Right atrium auricular region (tissue), 2 donors: ENCODE measurements around the gene CDCP2. TPM values are rescaled to one million over a fixed set of nuclear protein-coding genes. Genes with fewer than 3 reads are reported as not detected.
"Not testable (repeated sequence)": the region's sequence is repeated elsewhere in the genome, so short reads cannot be mapped to it uniquely, and the experiment has no call there.

ENCODE experiments used
- DNase-seq: peaks from one replicate; pipeline ENCODE4 v3.0.0-alpha.2; 2019; ENCODE audit warnings: low spot score
- H3K27ac ChIP-seq, 2 donors: fragments of 200-600 bp; sonication (generic); 1 replicate in 1 of 2; 2 replicates in 1 of 2; pipeline ENCODE4 v1.5.1; 2016 to 2019
- H3K27me3 ChIP-seq, 2 donors: fragments of 200-600 bp; sonication (generic); one replicate each; pipeline versions ENCODE4 v1.5.1 to v1.6.0; 2017 to 2019
- H3K36me3 ChIP-seq: fragments of 200-600 bp; sonication (generic); one replicate; pipeline ENCODE4 v1.5.1; 2016
- H3K4me1 ChIP-seq, 2 donors: fragments of 200-600 bp; sonication (generic); one replicate each; pipeline versions ENCODE4 v1.5.1 to v1.6.0; 2017 to 2019
- H3K4me3 ChIP-seq, 2 donors: fragments of 200-600 bp; sonication (generic); 1 replicate in 1 of 2; 2 replicates in 1 of 2; pipeline ENCODE4 v1.5.1; 2017 to 2019; ENCODE audit warnings: mild to moderate bottlenecking in 1 of 2, moderate library complexity in 1 of 2
- H3K9me3 ChIP-seq, 2 donors: fragments of 200-600 bp; sonication (generic); one replicate each; pipeline ENCODE4 v1.5.1; 2019
- total RNA-seq, 2 donors: library from RNA; depleted of rRNA; stranded (reverse); fragments of >200 nt; gene quantifications; one replicate each; pipeline ENCODE4 v1.1.0, GENCODE V29; 2016
- TF ChIP-seq, protein P1 (sequence below), 2 donors: fragments of 200-600 bp; sonication (generic); IDR thresholded peaks; one replicate each; pipeline ENCODE4 v1.5.1; 2019; ENCODE audit warnings: antibody characterized with exemption in 2 of 2

The CDCP2 gene
- total RNA-seq, 2 donors from 2014 or later, result not detected

DNA sequence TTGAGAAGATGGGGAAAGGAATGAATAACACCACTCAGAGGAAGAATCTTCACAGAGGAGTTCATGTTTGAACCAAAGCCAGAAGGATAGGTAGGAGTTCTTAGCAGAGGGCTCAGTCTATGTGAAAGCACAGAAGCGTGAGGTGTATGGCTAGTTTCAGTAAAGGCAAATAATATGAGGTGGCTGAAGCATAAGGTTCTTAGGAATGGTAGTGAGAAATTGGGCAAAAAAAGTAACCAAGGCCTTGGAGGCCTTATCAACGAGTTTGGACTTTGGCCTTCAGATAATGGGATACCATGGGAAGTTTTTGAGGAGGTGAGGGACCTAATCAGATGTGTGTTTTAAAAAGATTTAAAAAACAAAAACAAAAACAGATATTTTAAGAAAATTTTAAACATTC is 52.3 kb downstream of the CDCP2 start:
- DNase-seq, result no peak
- no peaks in the 10 kb centered on the region for H3K4me1 ChIP-seq
- H3K9me3 ChIP-seq, result no peaks in the 10 kb centered on the region
- H3K27me3 ChIP-seq, result no peaks in the 10 kb centered on the region
- peaks cover 6% of the 10 kb centered on the region for H3K36me3 ChIP-seq
- TF ChIP-seq, protein P1, sequence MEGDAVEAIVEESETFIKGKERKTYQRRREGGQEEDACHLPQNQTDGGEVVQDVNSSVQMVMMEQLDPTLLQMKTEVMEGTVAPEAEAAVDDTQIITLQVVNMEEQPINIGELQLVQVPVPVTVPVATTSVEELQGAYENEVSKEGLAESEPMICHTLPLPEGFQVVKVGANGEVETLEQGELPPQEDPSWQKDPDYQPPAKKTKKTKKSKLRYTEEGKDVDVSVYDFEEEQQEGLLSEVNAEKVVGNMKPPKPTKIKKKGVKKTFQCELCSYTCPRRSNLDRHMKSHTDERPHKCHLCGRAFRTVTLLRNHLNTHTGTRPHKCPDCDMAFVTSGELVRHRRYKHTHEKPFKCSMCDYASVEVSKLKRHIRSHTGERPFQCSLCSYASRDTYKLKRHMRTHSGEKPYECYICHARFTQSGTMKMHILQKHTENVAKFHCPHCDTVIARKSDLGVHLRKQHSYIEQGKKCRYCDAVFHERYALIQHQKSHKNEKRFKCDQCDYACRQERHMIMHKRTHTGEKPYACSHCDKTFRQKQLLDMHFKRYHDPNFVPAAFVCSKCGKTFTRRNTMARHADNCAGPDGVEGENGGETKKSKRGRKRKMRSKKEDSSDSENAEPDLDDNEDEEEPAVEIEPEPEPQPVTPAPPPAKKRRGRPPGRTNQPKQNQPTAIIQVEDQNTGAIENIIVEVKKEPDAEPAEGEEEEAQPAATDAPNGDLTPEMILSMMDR (IDR thresholded peaks at IDR 0.05), result no peak
- no peak overlapping the region for H3K27ac ChIP-seq
- no peak overlapping the region for H3K4me3 ChIP-seq

DNA sequence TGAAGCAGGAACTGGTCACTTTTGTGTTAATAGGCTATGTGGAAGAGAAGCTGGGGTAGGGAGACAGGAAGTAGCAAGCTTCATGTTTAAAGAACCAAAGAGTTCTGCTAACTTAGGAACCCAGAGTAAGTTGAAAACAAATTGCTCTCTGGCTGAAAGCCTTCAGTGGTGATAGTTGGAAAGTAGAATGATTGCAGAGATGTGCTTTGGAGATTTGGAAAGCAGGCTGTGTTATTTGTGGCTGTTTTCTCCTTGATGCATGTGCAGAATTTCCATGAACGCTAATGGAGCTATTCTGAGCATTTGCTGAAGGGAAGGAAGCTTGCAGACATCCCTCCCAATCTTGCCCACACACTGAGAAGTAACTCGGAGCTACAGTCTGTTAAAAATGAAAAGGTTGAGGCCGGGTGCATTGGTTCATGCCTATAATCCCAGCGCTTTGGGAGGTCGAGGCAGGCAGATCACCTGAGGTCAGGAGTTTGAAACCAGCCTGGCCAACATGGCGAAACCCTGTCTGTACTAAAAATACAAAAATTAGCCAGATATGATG is 53.7 kb downstream of the CDCP2 start:
- no peak overlapping the region for H3K27ac ChIP-seq
- H3K27me3 ChIP-seq, result no peaks in the 10 kb centered on the region
- H3K9me3 ChIP-seq, result no peaks in the 10 kb centered on the region

DNA sequence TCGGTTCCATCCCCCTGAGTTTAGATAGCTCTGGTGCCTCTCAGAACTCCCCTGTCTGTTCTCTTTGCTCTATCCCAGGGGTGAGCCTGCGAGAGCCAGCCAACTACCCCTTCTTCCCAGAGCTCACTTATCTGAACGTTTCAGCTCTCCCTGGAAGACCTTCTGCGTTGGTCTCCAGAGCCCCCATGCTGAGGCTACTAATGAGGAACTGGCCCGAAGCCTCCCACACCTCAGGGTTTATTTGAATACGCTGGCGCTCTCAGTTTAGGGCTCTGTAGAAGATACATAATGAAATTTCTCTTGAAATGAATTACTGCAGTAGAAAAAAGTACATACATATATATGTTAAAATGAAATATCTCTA is 55.9 kb downstream of the CDCP2 start:
- peaks cover 6% of the 10 kb centered on the region for H3K36me3 ChIP-seq
- no peaks in the 10 kb centered on the region for H3K4me1 ChIP-seq
- no peaks in the 10 kb centered on the region for H3K27me3 ChIP-seq
- no peak overlapping the region for H3K4me3 ChIP-seq
- no peak overlapping the region for H3K27ac ChIP-seq
- H3K9me3 ChIP-seq, result no peaks in the 10 kb centered on the region
- TF ChIP-seq, protein P1 (IDR thresholded peaks at IDR 0.05), result no peak
- DNase-seq, result peak; percentile 18

More for the DNA sequence above, 53.7 kb downstream of the CDCP2 start:
- Histone ChIP-seq H3K4me1 (no peaks in the 10 kb centered on the region), H3K36me3 (peaks cover 6% of the 10 kb centered on the region), H3K4me3 (no peak overlapping the region)
- DNase-seq, result peak; percentile 0
- TF ChIP-seq, protein P1 (IDR thresholded peaks at IDR 0.05), result no peak

DNA sequence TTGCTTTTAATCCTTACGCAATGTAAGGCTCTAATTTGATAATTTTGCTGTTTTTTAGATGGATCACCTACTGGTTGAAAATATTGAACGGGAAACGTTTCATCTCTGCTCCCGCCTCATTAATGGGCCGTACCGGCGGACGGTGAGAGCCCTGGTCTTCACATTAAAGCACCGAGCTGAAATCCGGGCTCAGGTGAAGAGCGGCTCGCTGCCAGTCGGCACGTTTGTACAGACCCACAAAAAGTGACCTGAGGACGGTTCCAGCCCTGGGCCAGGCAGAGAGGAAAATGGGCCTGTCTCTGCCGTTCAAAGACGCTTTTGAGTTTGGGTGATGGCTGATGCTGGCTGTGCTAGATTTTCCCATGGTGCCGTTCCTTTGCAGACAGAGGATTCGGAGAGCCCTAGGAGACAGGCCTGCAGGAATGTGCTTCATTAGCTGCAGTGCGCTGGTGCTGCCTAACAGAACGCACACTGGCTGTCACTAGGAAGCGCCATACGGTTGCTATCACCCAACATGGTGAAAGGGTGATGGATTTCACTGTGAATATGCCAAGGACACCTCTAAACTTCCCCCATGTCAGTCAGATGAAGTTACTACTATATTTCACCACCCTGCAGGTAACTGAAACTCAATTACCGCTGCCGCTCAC is 56.4 kb downstream of the CDCP2 start:
- TF ChIP-seq, protein P1 (IDR thresholded peaks at IDR 0.05), result no peak
- H3K4me3 ChIP-seq, result no peak overlapping the region
- H3K27ac ChIP-seq, result no peak overlapping the region
- H3K36me3 ChIP-seq, result peaks cover 6% of the 10 kb centered on the region
- H3K4me1 ChIP-seq, result no peaks in the 10 kb centered on the region
- peak; percentile 38 for DNase-seq
- no peaks in the 10 kb centered on the region for H3K9me3 ChIP-seq
- H3K27me3 ChIP-seq, result no peaks in the 10 kb centered on the region

DNA sequence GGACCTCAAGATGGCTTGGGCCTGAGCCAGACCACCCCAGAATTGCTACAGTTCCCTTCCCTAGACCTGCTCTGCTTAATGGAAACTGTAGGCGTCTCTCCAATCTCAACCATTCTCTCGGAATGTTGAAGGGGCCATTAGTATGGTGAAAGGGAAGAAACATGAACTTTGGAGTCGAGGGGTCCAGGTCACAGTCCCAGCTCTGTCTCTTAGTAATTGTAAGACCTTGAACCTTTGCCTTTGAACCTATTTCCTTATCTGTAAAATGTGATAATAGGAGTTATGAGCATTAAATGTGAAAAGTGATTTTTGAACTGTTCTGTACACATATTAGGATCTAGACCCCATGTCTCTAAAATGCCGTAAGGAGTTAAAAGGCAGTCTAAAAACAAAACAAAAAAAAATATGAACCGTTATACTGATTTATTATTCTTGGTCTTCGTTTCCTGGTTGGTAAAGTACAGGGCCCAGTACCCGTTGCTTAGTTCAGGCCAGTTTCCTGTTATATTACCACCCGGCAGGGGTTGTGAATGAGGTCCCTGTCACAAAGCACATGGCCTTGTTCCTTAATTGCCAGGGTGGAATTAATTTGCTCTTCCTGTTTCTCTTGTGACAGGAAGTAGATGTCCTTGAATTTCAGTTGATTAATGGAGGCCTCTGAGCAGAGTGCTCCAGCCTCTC is 57.1 kb downstream of the CDCP2 start:
- TF ChIP-seq, protein P1 (IDR thresholded peaks at IDR 0.05), result no peak
- Histone ChIP-seq H3K4me3 (no peak overlapping the region), H3K36me3 (peaks cover 6% of the 10 kb centered on the region), H3K4me1 (no peaks in the 10 kb centered on the region), H3K9me3 (no peaks in the 10 kb centered on the region), H3K27ac (no peak overlapping the region), H3K27me3 (no peaks in the 10 kb centered on the region)
- peak; percentile 47 for DNase-seq

DNA sequence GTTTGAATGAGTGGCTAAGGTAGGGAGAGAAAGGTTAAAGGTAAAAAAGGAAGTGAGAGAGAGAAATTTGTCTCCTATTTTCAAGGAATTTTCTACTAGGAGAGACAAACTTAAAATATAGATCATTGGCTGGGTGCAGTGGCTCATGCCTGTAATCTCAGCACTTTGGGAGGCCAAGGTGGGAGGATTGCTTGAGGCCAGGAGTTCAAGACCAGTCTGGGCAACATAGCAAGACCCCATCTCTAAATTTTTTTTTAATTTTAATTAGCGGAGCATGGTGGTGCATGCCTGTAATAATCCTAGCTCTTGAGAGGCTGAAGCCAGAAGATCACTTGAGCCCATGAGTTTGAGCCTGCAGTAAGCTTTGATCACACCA is 58.1 kb downstream of the CDCP2 start:
- not testable (repeated sequence) for H3K4me3 ChIP-seq, H3K27me3 ChIP-seq, H3K27ac ChIP-seq, H3K4me1 ChIP-seq, H3K9me3 ChIP-seq, H3K36me3 ChIP-seq
- DNase-seq, result peak; percentile 2
